SU-DHL-6 (cell line): ENCODE measurements around the gene CIP2A.

Experiments
- H2AFZ ChIP-seq: fragments of 200-600 bp; sonication (generic); 2 replicates; pipeline ENCODE4 v1.6.1; 2014; ENCODE audit warnings: low read depth, mild to moderate bottlenecking, moderate library complexity, mixed read lengths, antibody characterized with exemption, low read length; ENCODE audit not compliant: severe bottlenecking
- H3F3A ChIP-seq: fragments of 200-600 bp; shearing (Covaris generic); 2 replicates; pipeline ENCODE4 v1.6.0; 2016; ENCODE audit warnings: antibody characterized with exemption, mild to moderate bottlenecking; ENCODE audit not compliant: insufficient read depth
- H3K27ac ChIP-seq: fragments of 200-600 bp; sonication (generic); 2 replicates; pipeline ENCODE4 v1.5.1; 2016; ENCODE audit warnings: low read depth, mild to moderate bottlenecking, low read length, moderate library complexity, mixed read lengths
- H3K27me3 ChIP-seq: fragments of 200-600 bp; sonication (generic), shearing (Covaris generic); 2 replicates; pipeline ENCODE4 v1.6.0; 2014; ENCODE audit warnings: mild to moderate bottlenecking, low read length
- H3K36me3 ChIP-seq: fragments of 200-600 bp; sonication (generic); 2 replicates; pipeline ENCODE4 v1.6.1; 2014; ENCODE audit warnings: mild to moderate bottlenecking, low read length, mixed read lengths
- H3K4me2 ChIP-seq: fragments of 300-600, 200-600 bp; shearing (Covaris generic), sonication (generic); 2 replicates; pipeline ENCODE4 v1.6.0; 2014; ENCODE audit warnings: low read length, low read depth, mild to moderate bottlenecking; ENCODE audit not compliant: poor library complexity, severe bottlenecking
- H3K4me3 ChIP-seq: fragments of 200-600 bp; sonication (generic); 2 replicates; pipeline ENCODE4 v1.5.1; 2014; ENCODE audit warnings: antibody characterized with exemption, low read length, mild to moderate bottlenecking, mixed read lengths; ENCODE audit not compliant: insufficient read depth, poor library complexity, severe bottlenecking
- H3K79me2 ChIP-seq: fragments of 200-600 bp; sonication (generic); 2 replicates; pipeline ENCODE4 v1.6.1; 2014; ENCODE audit warnings: mild to moderate bottlenecking, low read length, moderate library complexity; ENCODE audit not compliant: insufficient read depth
- H3K9ac ChIP-seq: fragments of 200-600 bp; sonication (generic); 2 replicates; pipeline ENCODE4 v1.7.0; 2014; ENCODE audit warnings: mild to moderate bottlenecking, low read length
- H3K9me2 ChIP-seq: fragments of 200-600 bp; sonication (generic); replicated peaks from 2 replicates; pipeline ENCODE4 v1.6.1; 2014; ENCODE audit warnings: low read length; ENCODE audit not compliant: insufficient read depth
- H3K9me3 ChIP-seq: fragments of 200-600 bp; sonication (generic); 2 replicates; pipeline ENCODE4 v1.6.1; 2014; ENCODE audit warnings: low read length, mixed read lengths; ENCODE audit not compliant: insufficient read depth
- H4K20me1 ChIP-seq: fragments of 200-600 bp; sonication (generic); 2 replicates; pipeline ENCODE4 v1.6.1; 2014; ENCODE audit warnings: low read depth, mild to moderate bottlenecking, antibody characterized with exemption, low read length, moderate library complexity, mixed read lengths
- CTCF ChIP-seq: fragments of 200-600 bp; sonication (generic); IDR thresholded peaks from one replicate; pipeline ENCODE4 v1.5.1; 2017; ENCODE audit warnings: antibody characterized with exemption, mild to moderate bottlenecking, low read length, moderate library complexity; ENCODE audit not compliant: insufficient read depth, poor library complexity, severe bottlenecking
- EZH2phosphoT487 ChIP-seq: fragments of 200-600 bp; sonication (generic), shearing (Covaris generic); conservative IDR thresholded peaks from 2 replicates; pipeline ENCODE4 v1.6.1; 2018; ENCODE audit warnings: mild to moderate bottlenecking, antibody characterized with exemption, low read length, moderate library complexity, mixed read lengths

CIP2A gene

GRCh38 chr3:108527817-108528216 is 61.4 kb downstream of the CIP2A start:
- no peaks in the 10 kb centered on the region for H3K36me3 ChIP-seq
- H4K20me1 ChIP-seq: no peaks in the 10 kb centered on the region
- H3F3A ChIP-seq: no peaks in the 10 kb centered on the region
- H3K27me3 ChIP-seq: no peaks in the 10 kb centered on the region
- no peaks in the 10 kb centered on the region for H3K9me3 ChIP-seq
- H3K9me2 ChIP-seq: no peaks in the 10 kb centered on the region
- H3K79me2 ChIP-seq: no peaks in the 10 kb centered on the region
- no peak overlapping the region for H2AFZ ChIP-seq
- no peak overlapping the region for H3K4me2 ChIP-seq
- H3K4me3 ChIP-seq: no peak overlapping the region
- no peak overlapping the region for H3K27ac ChIP-seq
- H3K9ac ChIP-seq: no peak overlapping the region
- TF ChIP-seq CTCF (no peak), EZH2phosphoT487 (no peak)

GRCh38 chr3:108527109-108527508 is 62.1 kb downstream of the CIP2A start:
- Histone ChIP-seq H3K9me2 (no peaks in the 10 kb centered on the region), H2AFZ (no peak overlapping the region), H3K9ac (no peak overlapping the region), H3K9me3 (no peaks in the 10 kb centered on the region), H3K79me2 (no peaks in the 10 kb centered on the region), H4K20me1 (no peaks in the 10 kb centered on the region), H3K27ac (no peak overlapping the region), H3F3A (no peaks in the 10 kb centered on the region), H3K4me3 (no peak overlapping the region), H3K27me3 (no peaks in the 10 kb centered on the region), H3K4me2 (no peak overlapping the region), H3K36me3 (no peaks in the 10 kb centered on the region)
- no peak for TF ChIP-seq EZH2phosphoT487
- no peak for TF ChIP-seq CTCF

GRCh38 chr3:108525971-108526370 is 63.3 kb downstream of the CIP2A start:
- Histone ChIP-seq H3K9ac (no peak overlapping the region), H3K9me2 (no peaks in the 10 kb centered on the region), H3K4me2 (no peak overlapping the region), H4K20me1 (no peaks in the 10 kb centered on the region), H2AFZ (no peak overlapping the region), H3F3A (no peaks in the 10 kb centered on the region), H3K27ac (no peak overlapping the region), H3K36me3 (no peaks in the 10 kb centered on the region), H3K79me2 (no peaks in the 10 kb centered on the region), H3K27me3 (no peaks in the 10 kb centered on the region), H3K9me3 (no peaks in the 10 kb centered on the region), H3K4me3 (no peak overlapping the region)
- TF ChIP-seq CTCF (no peak), EZH2phosphoT487 (no peak)
